Calu3 (cell line): ENCODE results near the gene MRC1. TPM values are rescaled to one million over a fixed set of nuclear protein-coding genes. Genes with fewer than 3 reads are reported as not detected.

Experiments used
- BruUV-seq: library from RNA; stranded (reverse); fragments of 400-500 nt; replicated peaks from 2 replicates; lab custom pipeline; 2021; lab: Mats Ljungman, UMichigan
- CTCF ChIA-PET: fragments of 300-600 bp; sonication (Branson Sonifier 250); formaldehyde crosslinking; loops from one replicate; lab custom pipeline; 2022; ENCODE audit warnings: antibody characterized with exemption; lab: Charles Lee
- DNase-seq: peaks from one replicate; pipeline ENCODE4 v3.0.0; 2022
- H3K27ac Mint-ChIP-seq: one replicate; pipeline ENCODE4 v1.8.0; 2022; ENCODE audit warnings: mixed read lengths; ENCODE audit not compliant: unreplicated experiment
- H3K27me3 Mint-ChIP-seq: one replicate; pipeline ENCODE4 v1.8.0; 2022; ENCODE audit warnings: mixed read lengths; ENCODE audit not compliant: unreplicated experiment
- H3K36me3 Mint-ChIP-seq: one replicate; pipeline ENCODE4 v1.8.0; 2022; ENCODE audit warnings: mild to moderate bottlenecking, moderate library complexity, mixed read lengths; ENCODE audit not compliant: insufficient read depth, unreplicated experiment
- H3K4me1 Mint-ChIP-seq: one replicate; pipeline ENCODE4 v1.8.0; 2022; ENCODE audit warnings: mild to moderate bottlenecking, low read depth, mixed read lengths; ENCODE audit not compliant: unreplicated experiment
- H3K4me3 Mint-ChIP-seq: one replicate; pipeline ENCODE4 v1.8.0; 2022; ENCODE audit warnings: mild to moderate bottlenecking, low read depth, moderate library complexity, mixed read lengths; ENCODE audit not compliant: unreplicated experiment
- H3K9me3 Mint-ChIP-seq: one replicate; pipeline ENCODE4 v1.8.0; 2022; ENCODE audit warnings: low read depth, mixed read lengths; ENCODE audit not compliant: unreplicated experiment
- CTCF ChIP-seq: fragments of 200-600 bp; IDR thresholded peaks from one replicate; pipeline ENCODE4 v1.8.0; 2022; ENCODE audit warnings: antibody characterized with exemption; ENCODE audit not compliant: unreplicated experiment
- intact Hi-C: fragments of 100-400 bp; cut with micrococcal nuclease; formaldehyde crosslinking; loops from one replicate; pipeline ENCODE4 v1.10.0; 2022; ENCODE audit not compliant: unreplicated experiment
- total RNA-seq: library from RNA; stranded (reverse); gene quantifications from 2 replicates; pipeline ENCODE4 v1.2.3, GENCODE V29; 2022

The MRC1 gene
- total RNA-seq, 1 experiment from 2014 or later, result 0.09 TPM

DNA sequence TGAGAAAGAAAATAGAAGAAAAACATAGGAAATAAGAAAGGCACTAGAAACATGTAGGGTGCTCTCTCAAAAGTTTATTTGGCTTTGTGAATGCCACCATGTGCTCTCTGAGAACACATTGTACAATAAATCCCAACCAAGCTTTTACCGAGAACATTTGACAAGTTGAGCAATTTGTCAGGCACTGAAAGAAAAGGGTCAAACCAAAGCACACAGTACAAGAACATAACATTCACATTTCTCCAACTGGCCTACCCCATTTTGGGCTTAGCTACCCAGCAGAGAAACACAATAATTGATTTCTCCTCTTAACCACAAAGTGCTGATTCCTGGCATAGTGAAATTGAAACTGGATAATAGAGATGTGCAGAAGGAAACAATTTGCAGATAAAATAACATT is 73.4 kb downstream of the MRC1 start:
- DNase-seq, result no peak
- Mint-ChIP-seq H3K27ac (no peak overlapping the region), H3K36me3 (no peaks in the 10 kb centered on the region), H3K27me3 (no peaks in the 10 kb centered on the region), H3K9me3 (no peaks in the 10 kb centered on the region), H3K4me3 (no peak overlapping the region), H3K4me1 (no peaks in the 10 kb centered on the region)
- CTCF ChIA-PET, result interaction anchor here (0.7 kb wide), 1 partner anchor 1048 kb away, joined by 3 read pairs; no protein-coding TSS in a partner anchor
- intact Hi-C loops, result no loop called here
- TF ChIP-seq CTCF, result no peak
- BruUV-seq, result no TSS peak

DNA sequence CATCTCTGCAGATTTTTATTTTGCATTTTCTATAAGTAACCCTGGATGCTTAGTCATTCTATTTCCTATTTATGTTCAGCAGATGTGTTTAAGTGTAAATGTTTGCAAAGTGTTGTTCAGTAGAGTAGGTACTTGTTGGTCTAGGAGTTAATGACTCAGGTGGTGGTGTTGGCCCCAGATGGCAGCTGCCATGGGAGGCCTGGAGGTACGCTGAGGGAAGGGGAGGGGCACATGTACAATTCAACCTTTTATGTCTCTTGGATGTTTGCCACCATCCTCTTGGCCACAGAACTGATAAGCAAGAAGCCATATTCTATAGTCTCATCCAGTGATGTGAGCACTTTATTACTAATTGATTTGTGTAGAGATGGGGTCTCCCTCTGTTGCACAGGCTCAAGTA is 74.5 kb downstream of the MRC1 start:
- Mint-ChIP-seq H3K27ac (no peak overlapping the region), H3K9me3 (no peaks in the 10 kb centered on the region), H3K4me1 (no peaks in the 10 kb centered on the region), H3K36me3 (no peaks in the 10 kb centered on the region), H3K4me3 (no peak overlapping the region), H3K27me3 (no peaks in the 10 kb centered on the region)
- no TSS peak for BruUV-seq
- DNase-seq, result no peak
- no peak for TF ChIP-seq CTCF
- intact Hi-C loops, result no loop called here
- CTCF ChIA-PET, result no interaction called here

DNA sequence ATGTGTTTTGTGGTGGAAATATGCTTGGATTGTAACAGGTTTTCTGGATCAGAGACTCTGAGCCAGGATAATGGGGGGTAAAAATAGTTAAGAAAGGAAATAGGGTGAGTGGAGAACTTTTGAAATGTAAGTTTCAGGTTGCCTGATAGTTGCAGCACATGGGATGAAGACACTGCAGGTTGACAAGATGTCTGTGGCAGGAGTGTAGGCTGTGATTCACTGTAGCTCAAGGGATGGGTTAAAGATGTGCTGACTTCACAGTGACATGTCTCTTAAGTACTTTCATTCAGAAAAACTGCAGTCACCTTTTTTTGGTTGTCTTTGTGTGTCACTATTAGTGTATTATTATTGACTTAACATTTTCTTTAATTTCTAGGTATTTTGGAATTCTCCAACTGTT is 79.0 kb downstream of the MRC1 start:
- CTCF ChIA-PET, result no interaction called here
- H3K9me3 Mint-ChIP-seq, result no peaks in the 10 kb centered on the region

DNA sequence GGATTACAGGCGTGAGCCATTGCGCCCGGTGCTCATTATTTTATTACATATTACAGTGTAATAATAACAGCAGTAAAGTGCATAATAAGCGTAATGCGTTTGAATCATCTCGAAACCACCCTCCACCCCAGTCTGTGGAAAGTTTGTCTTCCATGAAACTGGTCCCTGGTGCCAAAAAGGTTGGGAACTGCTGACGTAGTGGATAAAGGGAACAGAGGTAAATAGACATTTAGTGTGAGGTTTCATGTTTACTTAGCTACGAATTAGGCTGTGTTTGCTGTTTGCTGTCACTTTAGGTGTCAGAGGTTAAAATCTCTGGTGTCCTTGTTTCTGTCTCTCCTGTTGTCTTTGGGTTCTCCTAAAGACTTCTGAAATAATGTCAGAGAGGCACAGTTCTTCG is 82.3 kb downstream of the MRC1 start:
- no peak for TF ChIP-seq CTCF
- BruUV-seq, result no TSS peak
- intact Hi-C loops, result no loop called here
- DNase-seq, result no peak
- H3K4me3 Mint-ChIP-seq, result no peak overlapping the region
- H3K36me3 Mint-ChIP-seq, result no peaks in the 10 kb centered on the region
- CTCF ChIA-PET, result no interaction called here
- peaks cover 9% of the 10 kb centered on the region for H3K27me3 Mint-ChIP-seq
- H3K27ac Mint-ChIP-seq, result no peak overlapping the region
- no peaks in the 10 kb centered on the region for H3K9me3 Mint-ChIP-seq
- H3K4me1 Mint-ChIP-seq, result no peaks in the 10 kb centered on the region

More for the DNA sequence above, 79.0 kb downstream of the MRC1 start:
- H3K27me3 Mint-ChIP-seq, result peaks cover 9% of the 10 kb centered on the region
- no TSS peak for BruUV-seq
- H3K4me3 Mint-ChIP-seq, result no peak overlapping the region
- intact Hi-C loops, result no loop called here
- no peaks in the 10 kb centered on the region for H3K4me1 Mint-ChIP-seq
- no peaks in the 10 kb centered on the region for H3K36me3 Mint-ChIP-seq
- DNase-seq, result no peak
- TF ChIP-seq CTCF, result no peak
- H3K27ac Mint-ChIP-seq, result no peak overlapping the region
